Measurements from ENCODE around the gene PDX1. TPM values are rescaled to one million over a fixed set of nuclear protein-coding genes. Genes with fewer than 3 reads are reported as not detected.

The PDX1 gene
- total RNA-seq, 2 experiments from 2014 or later, result not detected

GRCh38 chr13:27954406-27954851 lies 34.6 kb downstream of the PDX1 start:
- POLR2A ChIA-PET, result interaction anchor here (0.9 to 1.5 kb wide), 2 partner anchors 9 to 24 kb away, joined by 3 read pairs; no protein-coding TSS in a partner anchor
- Histone ChIP-seq H2AFZ (ENCODE audit: low read length) (no peak overlapping the region), H3K4me3 (ENCODE audit: low read depth, low read length, poor library complexity, severe bottlenecking) (no peak overlapping the region)

GRCh38 chr13:27955014-27955591 lies 35.3 kb downstream of the PDX1 start:
- Histone ChIP-seq H3K4me1 (ENCODE audit: insufficient read depth, low read length, poor library complexity, severe bottlenecking) (no peaks in the 10 kb centered on the region), H3K27ac (ENCODE audit: low read depth, low read length, poor library complexity, severe bottlenecking) (no peak overlapping the region)

More at GRCh38 chr13:27954406-27954851, 34.6 kb downstream of the PDX1 start:
- Histone ChIP-seq H3K9me3 (ENCODE audit: low read length) (no peaks in the 10 kb centered on the region), H4K20me1 (ENCODE audit: insufficient read depth, low read length) (no peaks in the 10 kb centered on the region), H3K36me3 (ENCODE audit: insufficient read depth, low read length) (no peaks in the 10 kb centered on the region), H3K4me2 (ENCODE audit: low read length) (no peak overlapping the region), H3K79me2 (ENCODE audit: insufficient read depth, low read depth, low read length) (no peaks in the 10 kb centered on the region), H3K9me2 (ENCODE audit: insufficient read depth, low read length) (no peaks in the 10 kb centered on the region), H3K4me1 (ENCODE audit: insufficient read depth, low read length, poor library complexity, severe bottlenecking) (no peaks in the 10 kb centered on the region), H3K27ac (ENCODE audit: low read depth, low read length, poor library complexity, severe bottlenecking) (no peak overlapping the region)
- intact Hi-C loops (cut with micrococcal nuclease; ENCODE audit: unreplicated experiment), result no loop called here
- CTCF ChIA-PET (ENCODE audit: unreplicated experiment), result no interaction called here
- TF ChIP-seq CTCF (conservative IDR thresholded peaks at IDR 0.05; ENCODE audit: low read length) (no peak), EZH2phosphoT487 (IDR thresholded peaks at IDR 0.05; ENCODE audit: borderline replicate concordance, low read depth, low read length) (no peak)
- no peak for DNase-seq (ENCODE audit: low spot score)
- no TSS peak for BruUV-seq (replicated peaks)

More at GRCh38 chr13:27955014-27955591, 35.3 kb downstream of the PDX1 start:
- no peak overlapping the region for H3K4me3 ChIP-seq (ENCODE audit: low read depth, low read length, poor library complexity, severe bottlenecking)
- no peaks in the 10 kb centered on the region for H3K36me3 ChIP-seq (ENCODE audit: insufficient read depth, low read length)
- H3K79me2 ChIP-seq (ENCODE audit: insufficient read depth, low read depth, low read length), result no peaks in the 10 kb centered on the region
- no peaks in the 10 kb centered on the region for H3K9me2 ChIP-seq (ENCODE audit: insufficient read depth, low read length)
- BruUV-seq (replicated peaks), result no TSS peak
- no peak overlapping the region for H3K4me2 ChIP-seq (ENCODE audit: low read length)
- no peak for TF ChIP-seq EZH2phosphoT487 (IDR thresholded peaks at IDR 0.05; ENCODE audit: borderline replicate concordance, low read depth, low read length)
- TF ChIP-seq CTCF (conservative IDR thresholded peaks at IDR 0.05; ENCODE audit: low read length), result no peak
- ChIA-PET POLR2A (interaction anchor here (0.6 to 0.9 kb wide), 3 partner anchors 19 to 426 kb away, joined by 3 read pairs; no protein-coding TSS in a partner anchor), CTCF (ENCODE audit: unreplicated experiment) (no interaction called here)
- no peaks in the 10 kb centered on the region for H3K9me3 ChIP-seq (ENCODE audit: low read length)
- intact Hi-C loops (cut with micrococcal nuclease; ENCODE audit: unreplicated experiment), result no loop called here
- no peak overlapping the region for H2AFZ ChIP-seq (ENCODE audit: low read length)
- no peak for DNase-seq (ENCODE audit: low spot score)
- no peaks in the 10 kb centered on the region for H4K20me1 ChIP-seq (ENCODE audit: insufficient read depth, low read length)
